Measurements from ENCODE around the gene LCE6A. TPM values are rescaled to one million over a fixed set of nuclear protein-coding genes. Genes with fewer than 3 reads are reported as not detected.

LCE6A gene
- total and polyA plus RNA-seq, 2 donors (not counting 1 experiment from before 2014, with no cell fraction given): not detected

DNA sequence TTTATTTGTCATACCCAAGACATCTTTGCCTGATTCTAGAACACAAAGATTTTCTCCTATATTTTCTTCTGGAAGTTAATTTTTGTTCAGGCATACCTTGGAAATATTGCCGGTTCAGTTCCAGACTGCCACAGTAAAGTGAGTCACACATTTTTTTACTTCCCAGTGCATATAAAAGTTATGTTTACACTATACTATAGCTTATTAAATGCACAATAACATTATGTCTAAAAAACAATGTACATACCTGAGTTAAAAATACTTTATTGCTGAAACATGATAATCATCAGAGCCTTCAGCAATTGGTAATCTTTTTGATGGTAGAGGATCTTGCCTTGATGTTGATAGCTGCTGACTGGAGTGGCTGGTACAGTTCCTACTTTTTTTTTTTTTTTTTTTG, 45.5 kb downstream of the LCE6A start:
- H3K36me3 ChIP-seq (ENCODE audit: control insufficient read depth, insufficient read depth, low read length): no peaks in the 10 kb centered on the region
- H3K4me2 ChIP-seq (ENCODE audit: extremely low read depth, insufficient read depth, low read length): no peak overlapping the region
- no peak for DNase-seq (ENCODE audit: low read depth in 2 of 2)
- H4K20me1 ChIP-seq (ENCODE audit: control insufficient read depth, extremely low read depth, insufficient read depth, low read length): no peaks in the 10 kb centered on the region
- no peak overlapping the region for H3K9ac ChIP-seq (ENCODE audit: insufficient read depth, low read length)
- peaks cover 10% of the 10 kb centered on the region for H3K4me1 ChIP-seq (ENCODE audit: control insufficient read depth, extremely low read depth, insufficient read depth, low read length)
- no peak overlapping the region for H3K4me3 ChIP-seq (replicated peaks in 1 of 4; ENCODE audit: control extremely low read depth in 1 of 4, insufficient read depth in 1 of 4, low read depth in 3 of 4, low read length in 4 of 4)
- H3K9me3 ChIP-seq (ENCODE audit: control insufficient read depth, insufficient read depth, low read depth, low read length): no peaks in the 10 kb centered on the region
- H3K27me3 ChIP-seq (ENCODE audit: control insufficient read depth, insufficient read depth, low read length): no peaks in the 10 kb centered on the region
- no peak overlapping the region for H2AFZ ChIP-seq (ENCODE audit: low read length)
- H3K27ac ChIP-seq (ENCODE audit: insufficient read depth, low read length): no peak overlapping the region
- H3K79me2 ChIP-seq (ENCODE audit: control insufficient read depth, insufficient read depth, low read length): no peaks in the 10 kb centered on the region
- TF ChIP-seq CTCF (conservative IDR thresholded peaks at IDR 0.05 in 1 of 2, IDR thresholded peaks at IDR 0.05 in 1 of 2; ENCODE audit: low read depth in 1 of 2, low read length in 2 of 2) (no peak), EZH2 (IDR thresholded peaks at IDR 0.05; ENCODE audit: low read length, missing control alignments) (no peak)

Other genes starting within 250 kb of the LCE6A start
- gene LCE3C, start 242.6 kb upstream of the LCE6A start, total RNA-seq: not detected in 2 replicates
- not detected in 2 replicates for gene LCE3C, start 242.6 kb upstream of the LCE6A start, polyA plus RNA-seq
- gene LCE3B, start 229.0 kb upstream of the LCE6A start, total RNA-seq: not detected in 2 replicates
- gene LCE3B, start 229.0 kb upstream of the LCE6A start, polyA plus RNA-seq: not detected in 2 replicates
- not detected in 2 replicates for gene LCE3A, start 219.8 kb upstream of the LCE6A start, total RNA-seq
- gene LCE3A, start 219.8 kb upstream of the LCE6A start, polyA plus RNA-seq: not detected in 2 replicates
- gene LCE2D, start 179.5 kb upstream of the LCE6A start, total RNA-seq: not detected in 2 replicates
- not detected in 2 replicates for gene LCE2D, start 179.5 kb upstream of the LCE6A start, polyA plus RNA-seq
- gene LCE2C, start 167.6 kb upstream of the LCE6A start, total RNA-seq: not detected in 2 replicates
- 0.12 and 1.5 TPM in 2 replicates for gene LCE2C, start 167.6 kb upstream of the LCE6A start, polyA plus RNA-seq
- not detected in 2 replicates for gene LCE2B, start 156.7 kb upstream of the LCE6A start, total RNA-seq
- 0.17 and 0.53 TPM in 2 replicates for gene LCE2B, start 156.7 kb upstream of the LCE6A start, polyA plus RNA-seq
- 0.33 TPM in 1 of 2 replicates, not detected in the other for gene LCE2A, start 144.5 kb upstream of the LCE6A start, total RNA-seq
- gene LCE2A, start 144.5 kb upstream of the LCE6A start, polyA plus RNA-seq: 0.91 and 8.1 TPM in 2 replicates
- not detected in 2 replicates for gene LCE4A, start 134.7 kb upstream of the LCE6A start, total RNA-seq
- not detected in 2 replicates for gene LCE4A, start 134.7 kb upstream of the LCE6A start, polyA plus RNA-seq
- not detected in 2 replicates for gene KPRP, start 84.8 kb upstream of the LCE6A start, total RNA-seq
- gene KPRP, start 84.8 kb upstream of the LCE6A start, polyA plus RNA-seq: 0.33 and 0.63 TPM in 2 replicates
- gene LCE1F, start 67.7 kb upstream of the LCE6A start, total RNA-seq: not detected in 2 replicates
- gene LCE1F, start 67.7 kb upstream of the LCE6A start, polyA plus RNA-seq: not detected in 2 replicates
- not detected in 2 replicates for gene LCE1E, start 56.6 kb upstream of the LCE6A start, total RNA-seq
- gene LCE1E, start 56.6 kb upstream of the LCE6A start, polyA plus RNA-seq: 0.08 and 0.14 TPM in 2 replicates
- not detected in 2 replicates for gene LCE1D, start 46.1 kb upstream of the LCE6A start, total RNA-seq
- not detected in 2 replicates for gene LCE1D, start 46.1 kb upstream of the LCE6A start, polyA plus RNA-seq
- gene LCE1C, start 36.2 kb upstream of the LCE6A start, total RNA-seq: not detected in 2 replicates
- not detected in 2 replicates for gene LCE1C, start 36.2 kb upstream of the LCE6A start, polyA plus RNA-seq
- not detected in 2 replicates for gene LCE1B, start 30.9 kb upstream of the LCE6A start, total RNA-seq
- not detected in 2 replicates for gene LCE1B, start 30.9 kb upstream of the LCE6A start, polyA plus RNA-seq
- gene LCE1A, start 15.4 kb upstream of the LCE6A start, total RNA-seq: not detected in 2 replicates
- not detected in 2 replicates for gene LCE1A, start 15.4 kb upstream of the LCE6A start, polyA plus RNA-seq
- not detected in 2 replicates for gene LCE7A, start 17.1 kb downstream of the LCE6A start, total RNA-seq
- not detected in 2 replicates for gene LCE7A, start 17.1 kb downstream of the LCE6A start, polyA plus RNA-seq
- 0.17 TPM in 1 of 2 replicates, not detected in the other for gene SMCP, start 35.5 kb downstream of the LCE6A start, total RNA-seq
- 0.12 TPM in 1 of 2 replicates, not detected in the other for gene SMCP, start 35.5 kb downstream of the LCE6A start, polyA plus RNA-seq
- gene IVL, start 65.7 kb downstream of the LCE6A start, total RNA-seq: not detected in 2 replicates
- gene IVL, start 65.7 kb downstream of the LCE6A start, polyA plus RNA-seq: 0.10 and 0.34 TPM in 2 replicates
- gene SPRR5, start 104.3 kb downstream of the LCE6A start, total RNA-seq: not detected in 2 replicates
- gene SPRR5, start 104.3 kb downstream of the LCE6A start, polyA plus RNA-seq: not detected in 2 replicates
- gene SPRR4, start 127.8 kb downstream of the LCE6A start, total RNA-seq: not detected in 2 replicates
- gene SPRR4, start 127.8 kb downstream of the LCE6A start, polyA plus RNA-seq: not detected in 2 replicates
- not detected in 2 replicates for gene SPRR1A, start 141.2 kb downstream of the LCE6A start, total RNA-seq
- gene SPRR1A, start 141.2 kb downstream of the LCE6A start, polyA plus RNA-seq: not detected in 2 replicates
- gene SPRR3, start 158.9 kb downstream of the LCE6A start, total RNA-seq: not detected in 2 replicates
- not detected in 2 replicates for gene SPRR3, start 158.9 kb downstream of the LCE6A start, polyA plus RNA-seq
- gene SPRR1B, start 188.3 kb downstream of the LCE6A start, total RNA-seq: not detected in 2 replicates
- gene SPRR1B, start 188.3 kb downstream of the LCE6A start, polyA plus RNA-seq: not detected in 2 replicates
- gene SPRR2D, start 198.3 kb downstream of the LCE6A start, total RNA-seq: not detected in 2 replicates
- gene SPRR2D, start 198.3 kb downstream of the LCE6A start, polyA plus RNA-seq: not detected in 2 replicates
- gene SPRR2A, start 214.7 kb downstream of the LCE6A start, total RNA-seq: not detected in 2 replicates
- gene SPRR2A, start 214.7 kb downstream of the LCE6A start, polyA plus RNA-seq: not detected in 2 replicates
- gene SPRR2B, start 228.8 kb downstream of the LCE6A start, total RNA-seq: not detected in 2 replicates
- not detected in 2 replicates for gene SPRR2B, start 228.8 kb downstream of the LCE6A start, polyA plus RNA-seq